ENCODE measurements around the gene VAMP5.

- no peak for TF ChIP-seq EZH2phosphoT487 (IDR thresholded peaks at IDR 0.05; ENCODE audit: unreplicated experiment)
- no peak for TF ChIP-seq CTCF (conservative IDR thresholded peaks at IDR 0.05; ENCODE audit: low read depth in 2 of 2)
- TF ChIP-seq POLR2AphosphoS5 (IDR thresholded peaks at IDR 0.05; ENCODE audit: low read depth) = no peak
- TF ChIP-seq ETS1 (IDR thresholded peaks at IDR 0.05) = no peak
- no peak for TF ChIP-seq EZH2 (IDR thresholded peaks at IDR 0.05; ENCODE audit: low read depth, unreplicated experiment)
- TF ChIP-seq REST (IDR thresholded peaks at IDR 0.05; ENCODE audit: unreplicated experiment) = no peak
- no peak for TF ChIP-seq NANOG (IDR thresholded peaks at IDR 0.05; ENCODE audit: borderline replicate concordance)
- TF ChIP-seq STAT1 (IDR thresholded peaks at IDR 0.05; ENCODE audit: unreplicated experiment) = no peak
Measured at GRCh38 chr2:85577063-85577385, 7.2 kb upstream of the VAMP5 start.

Data from GM23338 (cell line).